ENCODE results near the gene TP53I11. TPM values are rescaled to one million over a fixed set of nuclear protein-coding genes. Genes with fewer than 3 reads are reported as not detected.

TP53I11 gene
- total and polyA plus RNA-seq, 2 experiments from 2014 or later: 23.5 to 43.9 TPM

DNA sequence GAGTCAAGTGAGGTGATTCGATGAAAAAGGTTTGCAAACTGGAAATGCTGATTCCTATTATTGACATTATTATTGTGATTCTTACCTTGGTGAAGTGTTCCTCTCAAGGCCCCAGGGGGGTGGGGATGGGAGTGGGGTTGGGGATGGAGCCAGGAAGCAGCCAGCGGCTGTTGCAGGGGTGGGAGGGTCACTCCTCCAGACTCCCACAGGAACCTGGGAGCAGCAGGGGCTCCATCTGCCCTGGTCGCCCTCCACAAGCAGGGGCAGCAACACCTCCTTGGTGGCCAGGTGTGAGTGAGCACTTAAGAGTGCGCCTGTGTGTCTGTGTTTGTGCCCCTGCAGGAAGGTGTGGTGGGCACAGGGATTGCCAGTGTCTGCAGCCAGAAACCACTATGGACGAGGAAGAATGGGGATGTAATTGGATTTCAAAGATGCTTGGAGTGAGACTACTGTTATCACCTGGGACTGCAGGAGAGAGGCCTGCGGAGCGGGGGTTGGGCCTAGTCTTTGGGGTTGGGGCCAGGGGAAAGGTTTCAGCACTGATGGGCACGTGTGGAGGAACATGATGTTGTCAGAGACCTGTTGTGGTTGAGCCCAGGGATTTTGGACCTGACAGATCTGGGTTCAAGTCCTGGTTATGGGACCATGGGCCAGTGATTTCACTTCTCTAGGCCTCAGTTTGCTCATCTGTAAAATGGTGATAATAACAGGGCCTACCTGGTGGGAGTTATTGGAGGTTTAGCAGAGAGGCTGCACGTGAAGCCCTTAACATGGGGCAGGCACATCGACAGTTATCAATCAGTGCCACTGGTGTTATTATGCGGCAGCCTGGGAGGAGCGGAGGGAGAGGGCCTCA, 3.6 kb upstream of the TP53I11 start:
- Histone ChIP-seq H3K27ac (ENCODE audit: low read depth) (no peak overlapping the region; the same call in 1 of the 2 replicates), H3K79me2 (replicated peaks; ENCODE audit: insufficient read depth) (no peaks in the 10 kb centered on the region)

More for the DNA sequence above, 3.6 kb upstream of the TP53I11 start:
- Histone ChIP-seq H2AFZ (0 out of 2 replicates have a peak overlapping the region, but pooled peaks have one; percentile 18), H3F3A (replicated peaks; ENCODE audit: low read depth) (no peaks in the 10 kb centered on the region; the same call in 1 of the 2 replicates), H4K20me1 (replicated peaks; ENCODE audit: insufficient read depth) (no peaks in the 10 kb centered on the region), H3K4me1 (ENCODE audit: insufficient read depth) (peaks cover 53% of the 10 kb centered on the region), H3K36me3 (ENCODE audit: insufficient read depth) (no peaks in the 10 kb centered on the region), H3K9me2 (ENCODE audit: insufficient read depth) (no peaks in the 10 kb centered on the region), H3K4me2 (peak overlapping the region; percentile 67), H3K27me3 (ENCODE audit: insufficient read depth) (0 out of 2 replicates have a peak, but pooled peaks cover 7% of the 10 kb centered on the region), H3K4me3 (peak overlapping the region; percentile 38)
- Mint-ChIP-seq H3K9me3 (no peaks in the 10 kb centered on the region), H3K4me1 (peaks cover 58% of the 10 kb centered on the region), H3K36me3 (ENCODE audit: low read depth) (no peaks in the 10 kb centered on the region), H3K27ac (no peak overlapping the region), H3K4me3 (peak overlapping the region; percentile 3; the same call in 2 of the 3 replicates), H3K27me3 (ENCODE audit: insufficient read depth, low read depth, poor library complexity) (peaks cover 17% of the 10 kb centered on the region)
- TF ChIP-seq EZH2phosphoT487 (IDR thresholded peaks at IDR 0.05; ENCODE audit: unreplicated experiment): no peak
- TF ChIP-seq, protein P1, sequence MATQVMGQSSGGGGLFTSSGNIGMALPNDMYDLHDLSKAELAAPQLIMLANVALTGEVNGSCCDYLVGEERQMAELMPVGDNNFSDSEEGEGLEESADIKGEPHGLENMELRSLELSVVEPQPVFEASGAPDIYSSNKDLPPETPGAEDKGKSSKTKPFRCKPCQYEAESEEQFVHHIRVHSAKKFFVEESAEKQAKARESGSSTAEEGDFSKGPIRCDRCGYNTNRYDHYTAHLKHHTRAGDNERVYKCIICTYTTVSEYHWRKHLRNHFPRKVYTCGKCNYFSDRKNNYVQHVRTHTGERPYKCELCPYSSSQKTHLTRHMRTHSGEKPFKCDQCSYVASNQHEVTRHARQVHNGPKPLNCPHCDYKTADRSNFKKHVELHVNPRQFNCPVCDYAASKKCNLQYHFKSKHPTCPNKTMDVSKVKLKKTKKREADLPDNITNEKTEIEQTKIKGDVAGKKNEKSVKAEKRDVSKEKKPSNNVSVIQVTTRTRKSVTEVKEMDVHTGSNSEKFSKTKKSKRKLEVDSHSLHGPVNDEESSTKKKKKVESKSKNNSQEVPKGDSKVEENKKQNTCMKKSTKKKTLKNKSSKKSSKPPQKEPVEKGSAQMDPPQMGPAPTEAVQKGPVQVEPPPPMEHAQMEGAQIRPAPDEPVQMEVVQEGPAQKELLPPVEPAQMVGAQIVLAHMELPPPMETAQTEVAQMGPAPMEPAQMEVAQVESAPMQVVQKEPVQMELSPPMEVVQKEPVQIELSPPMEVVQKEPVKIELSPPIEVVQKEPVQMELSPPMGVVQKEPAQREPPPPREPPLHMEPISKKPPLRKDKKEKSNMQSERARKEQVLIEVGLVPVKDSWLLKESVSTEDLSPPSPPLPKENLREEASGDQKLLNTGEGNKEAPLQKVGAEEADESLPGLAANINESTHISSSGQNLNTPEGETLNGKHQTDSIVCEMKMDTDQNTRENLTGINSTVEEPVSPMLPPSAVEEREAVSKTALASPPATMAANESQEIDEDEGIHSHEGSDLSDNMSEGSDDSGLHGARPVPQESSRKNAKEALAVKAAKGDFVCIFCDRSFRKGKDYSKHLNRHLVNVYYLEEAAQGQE (IDR thresholded peaks at IDR 0.05; ENCODE audit: unreplicated experiment): no peak
- TF ChIP-seq EZH2 (IDR thresholded peaks at IDR 0.05; ENCODE audit: low read depth, unreplicated experiment): no peak
- TF ChIP-seq, protein P2, sequence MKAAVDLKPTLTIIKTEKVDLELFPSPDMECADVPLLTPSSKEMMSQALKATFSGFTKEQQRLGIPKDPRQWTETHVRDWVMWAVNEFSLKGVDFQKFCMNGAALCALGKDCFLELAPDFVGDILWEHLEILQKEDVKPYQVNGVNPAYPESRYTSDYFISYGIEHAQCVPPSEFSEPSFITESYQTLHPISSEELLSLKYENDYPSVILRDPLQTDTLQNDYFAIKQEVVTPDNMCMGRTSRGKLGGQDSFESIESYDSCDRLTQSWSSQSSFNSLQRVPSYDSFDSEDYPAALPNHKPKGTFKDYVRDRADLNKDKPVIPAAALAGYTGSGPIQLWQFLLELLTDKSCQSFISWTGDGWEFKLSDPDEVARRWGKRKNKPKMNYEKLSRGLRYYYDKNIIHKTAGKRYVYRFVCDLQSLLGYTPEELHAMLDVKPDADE (IDR thresholded peaks at IDR 0.05): no peak
- TF ChIP-seq, protein P3, sequence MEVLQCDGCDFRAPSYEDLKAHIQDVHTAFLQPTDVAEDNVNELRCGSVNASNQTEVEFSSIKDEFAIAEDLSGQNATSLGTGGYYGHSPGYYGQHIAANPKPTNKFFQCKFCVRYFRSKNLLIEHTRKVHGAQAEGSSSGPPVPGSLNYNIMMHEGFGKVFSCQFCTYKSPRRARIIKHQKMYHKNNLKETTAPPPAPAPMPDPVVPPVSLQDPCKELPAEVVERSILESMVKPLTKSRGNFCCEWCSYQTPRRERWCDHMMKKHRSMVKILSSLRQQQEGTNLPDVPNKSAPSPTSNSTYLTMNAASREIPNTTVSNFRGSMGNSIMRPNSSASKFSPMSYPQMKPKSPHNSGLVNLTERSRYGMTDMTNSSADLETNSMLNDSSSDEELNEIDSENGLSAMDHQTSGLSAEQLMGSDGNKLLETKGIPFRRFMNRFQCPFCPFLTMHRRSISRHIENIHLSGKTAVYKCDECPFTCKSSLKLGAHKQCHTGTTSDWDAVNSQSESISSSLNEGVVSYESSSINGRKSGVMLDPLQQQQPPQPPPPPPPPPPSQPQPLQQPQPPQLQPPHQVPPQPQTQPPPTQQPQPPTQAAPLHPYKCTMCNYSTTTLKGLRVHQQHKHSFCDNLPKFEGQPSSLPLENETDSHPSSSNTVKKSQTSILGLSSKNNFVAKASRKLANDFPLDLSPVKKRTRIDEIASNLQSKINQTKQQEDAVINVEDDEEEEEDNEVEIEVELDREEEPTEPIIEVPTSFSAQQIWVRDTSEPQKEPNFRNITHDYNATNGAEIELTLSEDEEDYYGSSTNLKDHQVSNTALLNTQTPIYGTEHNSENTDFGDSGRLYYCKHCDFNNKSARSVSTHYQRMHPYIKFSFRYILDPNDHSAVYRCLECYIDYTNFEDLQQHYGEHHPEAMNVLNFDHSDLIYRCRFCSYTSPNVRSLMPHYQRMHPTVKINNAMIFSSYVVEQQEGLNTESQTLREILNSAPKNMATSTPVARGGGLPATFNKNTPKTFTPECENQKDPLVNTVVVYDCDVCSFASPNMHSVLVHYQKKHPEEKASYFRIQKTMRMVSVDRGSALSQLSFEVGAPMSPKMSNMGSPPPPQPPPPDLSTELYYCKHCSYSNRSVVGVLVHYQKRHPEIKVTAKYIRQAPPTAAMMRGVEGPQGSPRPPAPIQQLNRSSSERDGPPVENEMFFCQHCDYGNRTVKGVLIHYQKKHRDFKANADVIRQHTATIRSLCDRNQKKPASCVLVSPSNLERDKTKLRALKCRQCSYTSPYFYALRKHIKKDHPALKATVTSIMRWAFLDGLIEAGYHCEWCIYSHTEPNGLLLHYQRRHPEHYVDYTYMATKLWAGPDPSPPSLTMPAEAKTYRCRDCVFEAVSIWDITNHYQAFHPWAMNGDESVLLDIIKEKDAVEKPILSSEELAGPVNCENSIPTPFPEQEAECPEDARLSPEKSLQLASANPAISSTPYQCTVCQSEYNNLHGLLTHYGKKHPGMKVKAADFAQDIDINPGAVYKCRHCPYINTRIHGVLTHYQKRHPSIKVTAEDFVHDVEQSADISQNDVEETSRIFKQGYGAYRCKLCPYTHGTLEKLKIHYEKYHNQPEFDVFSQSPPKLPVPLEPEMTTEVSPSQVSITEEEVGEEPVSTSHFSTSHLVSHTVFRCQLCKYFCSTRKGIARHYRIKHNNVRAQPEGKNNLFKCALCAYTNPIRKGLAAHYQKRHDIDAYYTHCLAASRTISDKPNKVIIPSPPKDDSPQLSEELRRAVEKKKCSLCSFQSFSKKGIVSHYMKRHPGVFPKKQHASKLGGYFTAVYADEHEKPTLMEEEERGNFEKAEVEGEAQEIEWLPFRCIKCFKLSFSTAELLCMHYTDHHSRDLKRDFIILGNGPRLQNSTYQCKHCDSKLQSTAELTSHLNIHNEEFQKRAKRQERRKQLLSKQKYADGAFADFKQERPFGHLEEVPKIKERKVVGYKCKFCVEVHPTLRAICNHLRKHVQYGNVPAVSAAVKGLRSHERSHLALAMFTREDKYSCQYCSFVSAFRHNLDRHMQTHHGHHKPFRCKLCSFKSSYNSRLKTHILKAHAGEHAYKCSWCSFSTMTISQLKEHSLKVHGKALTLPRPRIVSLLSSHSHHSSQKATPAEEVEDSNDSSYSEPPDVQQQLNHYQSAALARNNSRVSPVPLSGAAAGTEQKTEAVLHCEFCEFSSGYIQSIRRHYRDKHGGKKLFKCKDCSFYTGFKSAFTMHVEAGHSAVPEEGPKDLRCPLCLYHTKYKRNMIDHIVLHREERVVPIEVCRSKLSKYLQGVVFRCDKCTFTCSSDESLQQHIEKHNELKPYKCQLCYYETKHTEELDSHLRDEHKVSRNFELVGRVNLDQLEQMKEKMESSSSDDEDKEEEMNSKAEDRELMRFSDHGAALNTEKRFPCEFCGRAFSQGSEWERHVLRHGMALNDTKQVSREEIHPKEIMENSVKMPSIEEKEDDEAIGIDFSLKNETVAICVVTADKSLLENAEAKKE (CRISPR knock-in tag; IDR thresholded peaks at IDR 0.05): no peak
- TF ChIP-seq CTCF (conservative IDR thresholded peaks at IDR 0.05; ENCODE audit: low read depth in 2 of 2): no peak
- TF ChIP-seq POLR2AphosphoS5 (IDR thresholded peaks at IDR 0.05; ENCODE audit: low read depth): no peak
- no peak for TF ChIP-seq NANOG (IDR thresholded peaks at IDR 0.05; ENCODE audit: borderline replicate concordance)
- no peak for TF ChIP-seq ZNF331 (CRISPR knock-in tag; IDR thresholded peaks at IDR 0.05; ENCODE audit: low read depth)
- no peak for TF ChIP-seq JUNB (IDR thresholded peaks at IDR 0.05; ENCODE audit: unreplicated experiment)
- TF ChIP-seq CREB1 (CRISPR knock-in tag; IDR thresholded peaks at IDR 0.05; ENCODE audit: low read depth): no peak
- ATAC-seq (no peak), DNase-seq (ENCODE audit: low spot score) (no peak)

Measured in GM23338 (cell line).